HG02870 (cell line): ENCODE measurements around the gene NHLRC1.

Experiments
- ATAC-seq: cut with Tn5 transposase; IDR thresholded peaks from one replicate; pipeline ENCODE4 v1.9.1; 2021; ENCODE audit warnings: mild to moderate bottlenecking, moderate library complexity; ENCODE audit not compliant: unreplicated experiment

The NHLRC1 gene

DNA sequence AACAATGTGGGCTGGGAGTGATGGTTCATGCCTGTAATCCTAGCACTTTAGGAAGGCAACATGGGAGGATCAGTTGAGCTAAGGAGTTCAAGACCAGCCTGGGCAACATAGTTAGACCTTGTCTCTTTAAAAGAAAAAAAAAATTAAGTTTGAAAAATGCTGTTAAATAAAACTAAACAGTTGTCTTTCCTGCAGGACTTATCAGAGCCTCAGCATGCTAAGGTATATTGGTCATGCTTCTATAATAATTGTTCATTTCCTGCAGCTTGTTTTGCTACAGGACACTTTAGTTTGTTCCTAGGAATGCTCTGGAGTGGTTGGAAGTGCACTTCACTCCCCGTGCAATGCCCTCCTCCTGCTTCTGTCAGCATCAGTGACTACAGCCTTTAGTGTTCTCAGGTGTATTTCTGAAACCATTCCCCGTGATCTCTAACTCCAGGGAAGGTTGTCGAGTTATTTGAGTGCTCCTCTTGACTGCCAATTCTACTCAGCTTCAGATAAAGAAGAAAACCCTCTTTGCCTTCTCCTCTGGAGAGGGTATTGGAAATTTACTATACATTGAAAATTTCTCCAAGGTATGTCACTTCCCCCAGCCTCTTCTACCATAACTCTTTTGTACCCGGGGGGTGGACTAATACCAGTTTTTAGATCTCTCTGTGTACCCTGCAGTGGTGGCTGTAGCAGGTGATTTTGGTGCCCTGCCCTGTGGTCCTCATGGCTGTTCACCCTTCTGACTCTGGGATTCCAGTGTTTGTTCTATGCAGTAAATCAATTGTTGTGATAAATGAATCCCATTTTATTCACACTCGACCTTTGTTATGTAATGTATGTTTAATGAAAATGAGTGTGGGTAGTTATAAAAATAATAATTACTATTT lies 33.8 kb downstream of the NHLRC1 start:
- no peak for ATAC-seq

DNA sequence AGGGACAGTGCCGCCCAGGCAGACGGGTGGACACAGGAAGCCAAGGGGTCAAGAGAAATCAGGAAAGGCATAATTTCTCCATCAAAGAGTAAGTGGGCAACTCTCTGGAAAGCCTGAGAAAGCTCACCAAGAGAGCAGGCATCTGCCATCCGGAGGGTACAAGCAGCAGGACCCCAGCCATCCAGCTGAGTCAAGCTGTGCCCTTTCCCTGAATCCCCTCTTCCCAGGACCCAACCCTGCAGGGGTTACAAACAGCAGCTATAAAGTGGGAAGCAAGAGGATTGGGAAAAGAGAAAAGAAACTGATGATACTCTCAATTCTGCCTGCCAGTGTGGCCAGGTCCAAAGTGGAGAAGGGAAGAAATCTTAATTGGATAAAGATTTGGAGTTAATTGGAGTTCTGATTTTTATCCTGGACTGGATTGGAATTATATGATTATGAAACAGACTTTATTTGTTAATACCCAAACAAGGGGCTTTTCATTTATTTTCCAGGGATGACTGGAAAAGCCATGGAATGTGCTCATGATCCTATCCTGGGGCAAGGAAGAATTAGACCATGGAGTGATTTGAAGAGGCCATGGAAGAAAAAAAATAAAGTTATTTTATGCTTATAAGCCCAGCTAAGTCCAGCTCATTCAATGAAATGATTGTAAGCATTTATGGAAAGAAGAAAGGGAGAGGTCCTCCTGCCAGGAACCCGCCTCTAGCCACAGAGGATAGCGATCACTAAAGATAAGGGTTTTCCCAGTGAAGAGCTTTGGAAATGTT lies 34.9 kb downstream of the NHLRC1 start:
- ATAC-seq: no peak

GRCh38 chr6:18081025-18081668 lies 41.3 kb downstream of the NHLRC1 start:
- no peak for ATAC-seq

DNA sequence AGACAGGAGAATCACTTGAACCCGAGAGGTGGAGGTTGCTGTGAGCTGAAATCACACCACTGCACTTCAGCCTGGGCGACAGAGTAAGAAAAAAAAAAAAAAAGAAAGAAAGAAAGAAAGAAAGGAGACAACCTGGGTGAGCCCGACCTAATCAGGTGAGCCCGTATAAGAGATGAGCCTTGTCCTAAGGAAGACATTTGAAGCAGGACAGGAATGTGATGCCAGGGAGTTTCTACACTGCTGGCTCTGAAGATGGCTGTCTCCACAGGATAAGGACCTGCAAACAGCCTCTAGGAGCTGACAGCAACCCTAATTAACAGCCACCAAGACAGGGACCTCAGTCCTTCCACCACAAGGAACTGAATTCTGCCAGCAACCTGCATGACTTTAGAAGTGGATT lies 41.9 kb downstream of the NHLRC1 start:
- no peak for ATAC-seq

GRCh38 chr6:18078866-18079265 lies 43.6 kb downstream of the NHLRC1 start:
- no peak for ATAC-seq

DNA sequence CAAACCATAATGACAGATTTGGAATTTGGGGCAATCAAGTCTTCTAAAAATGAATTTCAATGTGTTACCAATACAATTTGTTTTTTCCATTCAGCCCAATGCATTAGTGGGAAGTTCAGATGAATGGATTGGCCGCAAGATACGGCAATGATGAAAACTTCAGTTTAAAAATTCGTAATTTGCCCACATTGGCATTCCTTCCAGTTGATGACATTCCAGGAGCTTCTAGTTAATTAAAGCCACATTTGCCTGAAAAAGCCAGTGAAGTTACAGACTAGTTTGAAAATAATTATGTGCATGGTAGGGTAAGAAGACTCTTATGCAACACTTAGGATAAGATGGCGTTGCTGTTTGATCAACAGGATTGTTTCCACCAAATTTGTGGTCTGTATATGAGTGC lies 46.2 kb downstream of the NHLRC1 start:
- ATAC-seq: no peak

DNA sequence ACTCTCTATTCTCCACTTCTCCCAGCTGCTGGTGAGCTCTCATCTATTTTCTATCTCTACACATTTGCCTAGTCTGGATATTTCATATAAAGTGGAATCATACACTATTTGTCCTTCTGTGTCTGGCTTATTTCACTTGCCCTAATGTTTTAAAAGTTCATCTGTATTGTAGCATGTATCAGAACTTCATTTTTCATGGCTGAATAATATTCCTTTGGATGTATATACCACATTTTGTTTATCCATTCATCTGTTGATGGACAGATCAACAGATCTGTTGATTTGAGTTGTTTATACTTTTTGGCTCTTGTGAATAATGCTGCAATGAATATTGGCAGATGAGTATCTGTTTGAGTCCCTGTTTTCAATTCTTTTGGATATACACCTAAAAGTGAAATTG lies 49.6 kb downstream of the NHLRC1 start:
- no peak for ATAC-seq

- no peak for ATAC-seq
Measured at GRCh38 chr6:18070486-18070885, 52.0 kb downstream of the NHLRC1 start.
